ENCODE measurements around the gene RAB31.

The RAB31 gene

GRCh38 chr18:9788860-9789259 is 80.8 kb downstream of the RAB31 start:
- DNase-seq (ENCODE audit: low read depth, low spot score): no peak

- DNase-seq (ENCODE audit: low read depth, low spot score): no peak
Observed at GRCh38 chr18:9790261-9790660, 82.2 kb downstream of the RAB31 start.

DNA sequence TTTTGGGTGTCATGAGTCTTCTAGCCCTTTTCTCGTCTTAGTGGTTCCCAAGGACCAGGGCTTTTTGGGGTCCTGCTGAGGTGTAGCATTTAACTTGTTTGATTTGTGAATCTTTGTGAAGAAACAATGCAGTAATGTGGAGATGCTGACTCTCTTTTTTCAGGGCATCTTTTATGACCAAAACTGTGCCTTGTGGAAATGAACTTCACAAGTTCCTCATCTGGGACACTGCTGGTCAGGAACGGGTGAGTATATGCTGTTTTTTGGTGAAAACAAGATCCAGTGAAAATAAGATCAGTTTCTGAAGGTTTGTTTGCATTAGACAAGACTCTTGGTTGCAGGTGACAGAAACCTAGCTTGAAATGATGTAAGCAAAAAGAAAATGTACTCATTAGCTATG is 83.9 kb downstream of the RAB31 start:
- no peak for DNase-seq (ENCODE audit: low read depth, low spot score)

DNA sequence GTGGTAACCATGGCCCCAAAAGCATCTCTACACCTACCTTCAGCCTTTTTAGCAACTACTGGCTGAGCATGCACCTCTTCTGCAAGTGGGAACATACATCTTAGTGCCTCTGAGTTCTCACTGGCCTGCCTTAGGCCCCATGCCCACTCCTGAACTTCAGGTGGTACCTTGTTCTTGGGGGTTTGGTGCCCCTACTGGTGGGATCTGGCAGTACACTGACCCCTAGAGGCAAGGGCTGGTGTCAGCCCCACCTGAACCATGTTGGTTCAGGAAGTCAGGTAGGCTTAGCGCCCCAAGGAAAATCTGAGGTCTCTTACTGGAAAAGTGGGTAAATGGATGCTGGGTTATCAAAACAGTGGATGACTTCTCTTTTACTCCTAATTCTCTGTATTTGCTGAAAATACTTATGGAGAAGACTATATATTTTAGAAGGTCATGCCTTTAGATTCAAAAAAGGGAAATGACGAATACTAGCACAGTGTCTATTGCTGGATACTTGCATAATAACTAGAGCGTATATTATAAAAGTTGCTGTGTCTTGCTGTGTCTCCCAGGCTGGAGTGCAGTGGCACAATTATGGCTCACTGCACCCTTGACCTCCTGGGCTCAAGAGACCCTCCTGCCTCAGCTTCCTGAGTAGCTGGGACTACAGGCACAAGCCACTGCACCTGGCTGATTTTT is 84.6 kb downstream of the RAB31 start:
- no peak for DNase-seq (ENCODE audit: low read depth, low spot score)

DNA sequence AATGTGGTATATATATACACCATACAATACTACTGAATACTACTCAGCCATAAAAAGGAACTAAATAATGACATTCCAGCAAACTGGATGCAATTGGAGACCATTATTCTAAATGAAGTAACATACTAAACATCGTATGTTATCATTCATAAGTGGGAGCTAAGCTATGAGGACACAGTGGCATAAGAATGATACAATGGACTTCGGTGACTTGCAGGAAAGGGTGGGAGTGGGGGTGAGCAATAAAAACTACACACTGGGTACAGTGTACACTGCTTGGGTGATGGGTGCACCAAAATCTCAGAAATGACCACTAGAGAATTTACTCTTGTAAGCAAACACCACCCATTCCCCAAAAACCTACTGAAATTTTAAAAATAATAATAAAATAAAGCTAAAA is 87.9 kb downstream of the RAB31 start:
- no peak for DNase-seq (ENCODE audit: low read depth, low spot score)

DNA sequence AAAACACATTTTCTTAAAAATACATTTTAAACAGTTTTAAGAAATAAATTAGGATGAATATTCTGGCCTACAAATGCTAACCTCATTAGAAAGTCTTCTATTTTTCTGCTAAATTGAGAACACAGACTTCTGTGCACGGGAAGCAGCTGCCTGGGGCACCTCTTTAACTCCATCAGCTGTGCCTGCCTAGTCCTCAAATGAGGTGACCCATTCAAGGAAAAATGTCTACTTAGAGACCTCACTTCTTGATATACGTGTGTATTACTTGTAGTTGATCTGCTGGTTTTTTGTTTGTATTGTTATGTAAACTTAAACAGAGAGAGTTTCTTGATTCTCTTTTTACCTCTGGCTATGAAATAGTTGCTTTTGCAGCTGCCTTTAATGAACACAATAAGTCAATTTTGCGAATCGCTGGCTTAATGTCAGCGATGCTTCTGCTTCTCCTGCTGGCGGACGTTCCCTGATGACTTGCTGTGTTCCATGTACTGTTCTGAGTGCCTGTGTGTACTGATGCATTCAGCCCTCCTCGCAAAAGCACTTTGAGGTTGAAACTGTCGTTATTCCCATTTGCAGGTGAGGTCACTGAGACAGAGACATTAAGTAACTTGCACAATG is 88.9 kb downstream of the RAB31 start:
- no peak for DNase-seq (ENCODE audit: low read depth, low spot score)

- DNase-seq (ENCODE audit: low read depth, low spot score): no peak
Observed at GRCh38 chr18:9802175-9803062, 94.3 kb downstream of the RAB31 start.

- no peak for DNase-seq (ENCODE audit: low read depth, low spot score)
Observed at GRCh38 chr18:9803063-9803697, 95.1 kb downstream of the RAB31 start.

DNA sequence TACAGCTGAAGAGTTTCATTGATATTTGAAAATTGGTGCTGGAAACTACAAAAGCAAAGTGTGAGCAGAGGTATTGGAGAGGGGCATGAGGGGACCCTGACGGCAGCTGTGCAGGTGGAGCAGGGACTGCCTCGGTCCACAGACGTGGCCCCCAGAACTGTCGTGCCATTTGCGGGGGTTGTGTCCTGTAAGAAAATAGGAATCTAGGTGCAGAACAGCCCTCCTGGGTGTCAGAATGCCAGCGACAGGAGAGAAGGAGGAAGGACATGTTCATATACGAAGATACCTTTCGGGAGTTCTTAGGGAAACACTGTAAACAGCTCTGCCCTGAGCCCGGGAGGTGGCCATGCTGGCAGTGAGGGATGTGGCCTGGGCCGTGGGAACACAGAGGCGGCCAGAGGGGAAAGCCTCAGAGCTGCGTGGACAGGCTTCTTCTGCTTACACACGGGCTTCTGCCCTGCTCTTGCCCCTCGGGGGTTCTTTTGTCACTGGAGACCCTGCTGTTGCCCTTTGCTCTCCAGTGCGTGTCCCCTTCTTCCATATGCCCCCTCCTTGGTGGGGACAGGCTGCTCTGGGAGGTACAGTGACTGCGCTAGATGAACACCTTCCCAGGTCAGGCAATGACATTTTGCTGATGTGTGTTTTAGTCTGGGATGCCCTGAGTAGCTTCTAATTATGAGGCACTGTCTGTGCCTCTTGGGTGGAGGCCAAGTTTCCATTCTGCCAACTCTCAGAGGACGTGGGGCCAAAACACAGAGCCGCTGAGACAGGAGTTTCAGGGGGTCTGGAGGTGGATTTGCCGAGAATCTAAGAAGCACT is 95.8 kb downstream of the RAB31 start:
- DNase-seq (ENCODE audit: low read depth, low spot score): no peak

- DNase-seq (ENCODE audit: low read depth, low spot score): no peak
Observed at GRCh38 chr18:9804517-9805104, 96.5 kb downstream of the RAB31 start.

- DNase-seq (ENCODE audit: low read depth, low spot score): no peak
Observed at GRCh38 chr18:9806905-9807304, 98.8 kb downstream of the RAB31 start.

- DNase-seq (ENCODE audit: low read depth, low spot score): peak; percentile 83
Observed at GRCh38 chr18:9808295-9809241, 100.5 kb downstream of the RAB31 start.

- DNase-seq (ENCODE audit: low read depth, low spot score): no peak
Observed at GRCh38 chr18:9809697-9810096, 101.6 kb downstream of the RAB31 start.

- DNase-seq (ENCODE audit: low read depth, low spot score): no peak
Observed at GRCh38 chr18:9810299-9810698, 102.2 kb downstream of the RAB31 start.

- DNase-seq (ENCODE audit: low read depth, low spot score): no peak
Observed at GRCh38 chr18:9810994-9811705, 103.0 kb downstream of the RAB31 start.

GRCh38 chr18:9811978-9812377 is 103.9 kb downstream of the RAB31 start:
- DNase-seq (ENCODE audit: low read depth, low spot score): peak; percentile 15

GRCh38 chr18:9814431-9814830 is 106.3 kb downstream of the RAB31 start:
- no peak for DNase-seq (ENCODE audit: low read depth, low spot score)

DNA sequence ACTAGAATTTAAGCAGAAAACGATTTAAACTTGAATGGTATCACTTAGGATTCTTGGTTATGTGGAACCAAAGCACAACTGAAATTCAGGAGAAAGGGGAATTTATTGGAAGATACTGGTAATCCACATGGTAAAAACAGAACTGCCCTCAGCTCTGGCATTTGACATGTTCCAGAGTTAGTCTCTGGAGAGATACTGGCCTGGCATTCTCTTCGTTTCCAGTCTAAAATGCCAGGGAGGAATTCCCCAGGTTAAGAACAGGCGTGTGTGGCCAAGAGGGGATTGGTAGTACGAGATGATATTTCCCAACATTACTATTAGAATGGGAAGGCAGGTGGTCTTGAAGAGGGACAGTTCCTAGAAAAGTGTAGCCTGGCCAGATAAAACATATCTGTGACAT is 109.2 kb downstream of the RAB31 start:
- no peak for DNase-seq (ENCODE audit: low read depth, low spot score)

Data from iPS DF 19.7 (cell line).